Uterus (tissue), 4 donors: ENCODE data around the gene SPRED3. TPM values are rescaled to one million over a fixed set of nuclear protein-coding genes. Genes with fewer than 3 reads are reported as not detected.

Source experiments
- DNase-seq, 2 donors: peaks; one replicate each; pipeline ENCODE4 v3.0.0-alpha.2; 2019 to 2020
- H3K27ac ChIP-seq, 2 donors: fragments of 200-600 bp; sonication (generic); 1 replicate in 1 of 2; 2 replicates in 1 of 2; pipeline ENCODE4 v1.5.1; 2016 to 2018
- H3K27me3 ChIP-seq, 2 donors: fragments of 200-600 bp; sonication (generic); one replicate each; pipeline ENCODE4 v1.5.1; 2018 to 2019; ENCODE audit warnings: control low read depth in 1 of 2
- H3K36me3 ChIP-seq, 2 donors: fragments of 200-600 bp; sonication (generic); one replicate each; pipeline ENCODE4 v1.5.1; 2019; ENCODE audit warnings: control low read depth in 1 of 2
- H3K4me1 ChIP-seq, 2 donors: fragments of 200-600 bp; sonication (generic); one replicate each; pipeline ENCODE4 v1.5.1; 2018 to 2019; ENCODE audit warnings: control low read depth in 1 of 2
- H3K4me3 ChIP-seq, 2 donors: fragments of 200-600 bp; sonication (generic); 1 replicate in 1 of 2; 2 replicates in 1 of 2; pipeline ENCODE4 v1.5.1; 2018 to 2019; ENCODE audit warnings: mild to moderate bottlenecking in 1 of 2
- H3K9me3 ChIP-seq, 2 donors: fragments of 200-600 bp; sonication (generic); one replicate each; pipeline ENCODE4 v1.5.1; 2019; ENCODE audit warnings: control low read depth in 1 of 2
- CTCF ChIP-seq, 4 experiments: fragments of 200-600 bp in 2 of 4; fragments of 450-650 bp in 2 of 4; sonication (generic) in 2 of 4; IDR thresholded peaks; one replicate each; pipeline ENCODE4 v1.5.1; 2016 to 2019; ENCODE audit warnings: antibody characterized with exemption in 4 of 4, mild to moderate bottlenecking in 2 of 4, moderate library complexity in 1 of 4
- POLR2A ChIP-seq, 2 donors: fragments of 450-650 bp; IDR thresholded peaks; one replicate each; pipeline ENCODE4 v1.6.1; 2016; ENCODE audit warnings: antibody characterized with exemption in 2 of 2, mild to moderate bottlenecking in 1 of 2, moderate library complexity in 1 of 2
- intact Hi-C: fragments of 100-400 bp; cut with DNase I; formaldehyde crosslinking; loops from one replicate; pipeline ENCODE4 v1.15.1; 2023; ENCODE audit warnings: low total_unique reads
- total RNA-seq, 4 donors: library from RNA; depleted of rRNA in 3 of 4; stranded (reverse); fragments of >200 nt in 3 of 4; gene quantifications; one replicate each; pipeline versions ENCODE4 v1.1.0 to v1.2.4, GENCODE V29; 2014 to 2023
- donor health status: DM: yes; HTN: yes; CAD: no.

Gene SPRED3
- total RNA-seq, 4 donors from 2014 or later: 0.88 to 5.7 TPM; not detected in 2

GRCh38 chr19:38359242-38360021 lies 29.1 kb upstream of the SPRED3 start:
- Histone ChIP-seq H3K4me3 (no peak overlapping the region), H3K9me3 (no peaks in the 10 kb centered on the region), H3K27me3 (no peaks in the 10 kb centered on the region), H3K36me3 (no peaks in the 10 kb centered on the region), H3K4me1 (no peaks in the 10 kb centered on the region), H3K27ac (no peak overlapping the region)
- no peak for TF ChIP-seq POLR2A (IDR thresholded peaks at IDR 0.05)
- no peak for TF ChIP-seq CTCF (IDR thresholded peaks at IDR 0.05)
- no peak for DNase-seq
- intact Hi-C loops: no loop called here

DNA sequence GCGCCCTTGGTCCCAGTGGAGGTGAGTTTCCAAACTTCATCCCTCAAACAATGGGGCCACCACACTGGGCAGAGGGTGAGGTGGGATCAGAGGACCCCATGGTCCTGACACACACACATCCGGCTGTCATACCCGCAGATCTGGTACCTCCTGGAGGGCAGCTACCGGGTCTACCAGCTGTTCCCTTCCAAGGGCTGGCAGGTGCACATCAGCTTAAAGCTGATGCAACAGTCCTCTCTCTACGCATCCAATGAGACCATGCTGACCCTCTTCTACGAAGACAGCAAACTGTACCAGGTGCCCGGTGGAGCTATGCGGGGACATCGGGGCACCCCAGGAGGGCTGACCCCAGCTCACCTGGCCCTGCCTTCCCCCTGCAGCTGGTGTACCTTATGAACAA lies 28.1 kb upstream of the SPRED3 start:
- H3K27ac ChIP-seq: no peak overlapping the region
- no peak for DNase-seq
- H3K36me3 ChIP-seq: no peaks in the 10 kb centered on the region
- H3K4me3 ChIP-seq: no peak overlapping the region
- H3K27me3 ChIP-seq: no peaks in the 10 kb centered on the region
- no peaks in the 10 kb centered on the region for H3K4me1 ChIP-seq
- intact Hi-C loops: no loop called here
- TF ChIP-seq CTCF (IDR thresholded peaks at IDR 0.05) (no peak), POLR2A (IDR thresholded peaks at IDR 0.05) (no peak)
- H3K9me3 ChIP-seq: no peaks in the 10 kb centered on the region

DNA sequence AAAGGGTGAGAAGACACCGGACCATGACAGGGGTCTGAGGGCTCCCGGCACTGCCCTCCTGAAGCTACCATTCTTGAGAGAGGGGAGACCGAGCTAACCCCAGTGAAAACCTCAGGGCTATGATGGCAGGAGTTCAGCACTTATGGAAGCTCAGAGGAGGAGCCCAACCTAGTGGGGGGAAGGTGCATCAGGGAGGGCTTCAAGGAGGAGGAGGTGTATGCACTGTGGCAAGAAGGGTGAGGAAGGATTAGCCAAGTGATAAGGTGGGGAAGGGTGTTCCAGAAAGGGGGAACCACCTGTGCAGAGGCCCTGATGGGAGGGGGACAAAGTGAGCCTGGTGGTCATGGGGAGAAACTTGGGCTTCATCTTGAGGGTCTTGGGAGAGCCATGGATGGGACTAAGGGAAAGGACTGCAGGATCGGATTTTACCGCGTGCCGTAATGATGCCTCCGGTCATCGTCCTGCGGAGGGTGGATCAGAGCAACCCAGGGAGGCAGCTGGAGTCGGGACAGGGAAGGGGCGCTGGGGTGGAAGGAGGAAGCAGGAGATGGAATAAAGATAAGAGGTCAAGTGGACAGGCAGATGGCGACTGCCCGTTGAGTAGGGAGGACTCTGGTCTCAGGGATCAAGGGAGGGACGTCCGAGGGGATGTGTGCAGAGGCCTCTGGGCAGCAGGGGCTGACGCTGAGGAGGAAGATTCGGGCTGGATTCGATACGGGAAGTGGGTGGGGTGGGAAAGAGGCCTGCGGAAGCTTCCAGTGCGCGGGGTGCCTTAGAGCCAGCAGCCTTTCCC lies 27.5 kb upstream of the SPRED3 start:
- Histone ChIP-seq H3K27ac (no peak overlapping the region), H3K27me3 (no peaks in the 10 kb centered on the region)

GRCh38 chr19:38361633-38362075 lies 26.8 kb upstream of the SPRED3 start:
- peak in 1 of 4 experiments; percentile 23 for TF ChIP-seq CTCF (IDR thresholded peaks at IDR 0.05)
- TF ChIP-seq POLR2A (IDR thresholded peaks at IDR 0.05): no peak
- no peaks in the 10 kb centered on the region for H3K36me3 ChIP-seq
- H3K27me3 ChIP-seq: no peaks in the 10 kb centered on the region
- H3K4me3 ChIP-seq: peak overlapping the region; percentile 36
- H3K4me1 ChIP-seq: no peaks in the 10 kb centered on the region
- H3K9me3 ChIP-seq: no peaks in the 10 kb centered on the region
- DNase-seq: peak; percentile 49 to 57
- intact Hi-C loops: no loop called here
- H3K27ac ChIP-seq: no peak overlapping the region

More for the DNA sequence above, 27.5 kb upstream of the SPRED3 start:
- peak overlapping the region; percentile 36 for H3K4me3 ChIP-seq
- no peak for DNase-seq
- intact Hi-C loops: no loop called here
- H3K4me1 ChIP-seq: no peaks in the 10 kb centered on the region
- H3K36me3 ChIP-seq: no peaks in the 10 kb centered on the region
- TF ChIP-seq POLR2A (IDR thresholded peaks at IDR 0.05): no peak
- TF ChIP-seq CTCF (IDR thresholded peaks at IDR 0.05): no peak
- H3K9me3 ChIP-seq: no peaks in the 10 kb centered on the region
